Activated CD8-positive, alpha-beta memory T cell treated with anti-CD3 and anti-CD28 coated beads for 24 hours (primary cell): ENCODE data around the gene CRNKL1.

ENCODE experiments used
- DNase-seq: peaks from one replicate; pipeline ENCODE4 v3.0.0-alpha.2; 2020

Gene CRNKL1

GRCh38 chr20:20060234-20060998, 8.2 kb upstream of the CRNKL1 start:
- no peak for DNase-seq

DNA sequence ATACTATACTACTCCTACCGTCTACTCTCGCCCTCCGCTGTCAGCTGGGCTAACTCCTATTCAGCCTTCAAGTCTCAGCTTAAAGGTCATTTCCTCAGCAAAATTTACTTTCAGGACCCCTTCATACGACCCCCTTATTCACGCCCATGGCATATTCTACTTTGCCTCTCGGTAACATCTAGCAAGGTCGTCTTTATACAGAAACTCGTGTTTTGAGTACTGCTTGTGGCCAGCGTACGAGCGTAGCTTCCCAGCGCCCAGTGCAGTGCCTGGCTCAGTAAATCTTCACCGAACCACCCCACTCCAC, 546 bp downstream of the CRNKL1 start:
- DNase-seq = no peak

DNA sequence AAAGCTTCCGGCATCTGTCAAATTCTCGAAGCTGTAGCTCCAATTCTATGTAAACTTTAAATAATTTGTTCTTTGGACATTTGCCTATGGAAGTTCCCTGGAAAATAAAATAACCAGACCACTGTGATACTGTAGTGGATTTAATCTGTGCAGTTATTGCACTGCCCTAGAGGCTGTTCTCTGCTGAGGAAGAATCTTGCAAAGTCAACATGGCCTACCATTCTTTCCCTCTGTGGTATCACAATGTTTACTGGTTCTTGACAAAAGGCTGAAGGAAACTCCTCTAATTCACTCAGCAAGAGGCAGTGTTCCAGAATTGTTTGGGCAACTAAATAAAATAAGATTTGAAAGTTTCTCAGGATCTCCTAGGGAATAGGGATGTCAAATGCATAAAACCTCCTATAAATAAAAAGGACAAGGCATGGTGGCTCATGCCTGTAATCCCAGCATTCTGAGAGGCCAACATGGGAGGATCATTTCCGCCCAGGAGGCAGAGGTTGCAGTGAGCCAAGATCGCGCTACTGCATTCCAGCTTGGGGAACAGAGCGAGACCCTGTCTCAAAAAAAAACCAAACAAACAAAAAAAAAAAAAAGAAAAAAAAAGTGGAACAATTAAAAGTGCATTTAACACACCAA, 12.4 kb downstream of the CRNKL1 start:
- DNase-seq = no peak

- DNase-seq = no peak
These were observed 13.7 kb downstream of the CRNKL1 start for GRCh38 chr20:20038586-20038985.

- DNase-seq = no peak
These were observed 14.3 kb downstream of the CRNKL1 start for GRCh38 chr20:20037960-20038359.

DNA sequence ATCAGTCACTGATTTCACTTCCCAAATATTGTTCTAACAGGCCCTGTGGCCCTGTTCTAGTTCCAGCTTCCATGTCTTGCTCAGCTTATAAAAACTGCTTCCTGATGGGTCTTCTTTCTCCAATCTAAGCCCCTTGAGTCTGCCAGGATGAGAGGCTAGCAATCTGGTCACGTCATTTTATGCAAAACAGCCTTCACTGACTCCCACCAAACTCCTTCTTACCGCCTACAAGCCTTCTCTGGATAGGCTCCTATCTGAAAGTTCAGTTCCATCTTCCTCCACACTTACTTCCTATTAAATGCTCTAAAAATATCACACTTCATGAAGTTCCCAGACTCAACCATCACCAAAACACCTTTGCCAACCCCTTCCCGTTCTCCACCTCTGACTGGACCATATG, 15.5 kb downstream of the CRNKL1 start:
- no peak for DNase-seq

GRCh38 chr20:20034486-20034885, 17.8 kb downstream of the CRNKL1 start:
- no peak for DNase-seq

DNA sequence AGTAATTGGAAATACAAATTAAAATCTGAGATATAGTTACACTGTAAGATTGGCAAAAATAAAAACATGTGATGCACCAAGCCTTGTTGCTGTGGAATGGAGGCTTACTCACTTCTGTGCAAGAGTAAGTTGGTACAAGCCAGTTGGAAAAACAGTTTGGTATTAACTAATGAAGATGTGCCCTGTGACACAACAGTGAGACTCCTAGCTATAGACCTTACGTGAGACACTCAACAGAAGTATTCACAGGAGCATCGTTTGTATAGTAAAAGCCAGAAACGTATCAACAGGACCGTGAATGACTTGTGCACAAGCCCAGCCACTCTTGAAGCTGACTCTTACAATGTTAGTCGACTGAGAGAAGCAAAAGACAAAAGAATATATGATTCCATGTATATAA, 20.5 kb downstream of the CRNKL1 start:
- DNase-seq = no peak

DNA sequence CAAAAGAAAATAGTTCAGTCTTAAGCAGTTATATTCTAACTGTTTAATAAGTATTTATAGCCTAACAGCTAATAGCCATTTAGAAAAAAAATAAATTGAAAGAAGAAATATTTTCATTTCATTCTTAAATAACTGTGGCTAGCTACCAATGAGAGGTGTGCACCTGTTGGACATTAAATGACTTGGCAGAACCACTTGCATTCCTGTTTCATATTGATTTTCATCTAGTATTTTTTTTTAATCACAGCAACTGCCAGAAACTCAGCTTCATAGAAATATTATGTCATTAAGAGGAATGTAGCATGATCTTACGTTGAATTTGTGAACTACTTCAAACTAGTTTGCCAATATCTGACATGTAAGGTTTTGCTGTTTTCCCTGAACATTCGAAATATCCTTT, 25.0 kb downstream of the CRNKL1 start:
- DNase-seq = no peak

DNA sequence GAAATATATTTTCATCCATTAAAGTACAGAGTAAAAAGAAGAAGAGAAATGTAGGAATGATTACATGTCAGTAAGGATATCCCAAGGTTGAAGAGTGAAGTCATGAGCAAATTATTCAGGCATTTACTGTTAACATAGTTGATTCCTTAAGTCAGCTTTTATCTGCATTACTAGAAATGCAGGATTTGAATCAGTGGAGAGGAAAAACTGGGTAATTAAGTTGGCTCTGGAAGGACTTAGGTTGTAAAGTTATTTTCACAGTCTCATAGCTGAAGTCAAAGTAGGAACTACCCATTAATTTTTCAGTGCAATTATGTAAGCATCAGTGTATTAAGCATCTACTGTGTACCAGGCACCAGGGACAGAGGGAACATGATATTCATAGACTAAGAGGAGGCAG, 27.3 kb downstream of the CRNKL1 start:
- no peak for DNase-seq

GRCh38 chr20:20023395-20023794, 28.9 kb downstream of the CRNKL1 start:
- DNase-seq = no peak

- DNase-seq = no peak
These were observed 29.8 kb downstream of the CRNKL1 start for GRCh38 chr20:20022498-20022897.

DNA sequence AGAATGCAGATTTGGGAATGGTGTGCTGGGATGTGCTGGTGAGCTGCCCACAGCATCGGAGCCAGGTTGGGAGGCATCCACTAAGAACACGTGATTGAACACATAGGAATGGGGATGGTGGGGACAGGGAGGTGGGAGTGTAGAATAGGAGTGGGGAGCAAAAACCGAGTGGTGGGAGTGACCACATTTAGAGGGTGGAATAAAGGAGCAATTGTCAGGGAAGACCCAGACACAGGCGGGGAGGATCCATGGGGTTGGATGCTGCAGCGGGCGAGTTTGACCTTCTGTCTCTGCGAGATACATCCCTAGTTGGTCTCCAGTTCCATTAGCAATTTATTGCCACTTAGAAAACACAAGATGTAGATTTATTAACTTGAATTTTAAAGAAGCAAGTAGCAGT, 30.4 kb downstream of the CRNKL1 start:
- DNase-seq = no peak

DNA sequence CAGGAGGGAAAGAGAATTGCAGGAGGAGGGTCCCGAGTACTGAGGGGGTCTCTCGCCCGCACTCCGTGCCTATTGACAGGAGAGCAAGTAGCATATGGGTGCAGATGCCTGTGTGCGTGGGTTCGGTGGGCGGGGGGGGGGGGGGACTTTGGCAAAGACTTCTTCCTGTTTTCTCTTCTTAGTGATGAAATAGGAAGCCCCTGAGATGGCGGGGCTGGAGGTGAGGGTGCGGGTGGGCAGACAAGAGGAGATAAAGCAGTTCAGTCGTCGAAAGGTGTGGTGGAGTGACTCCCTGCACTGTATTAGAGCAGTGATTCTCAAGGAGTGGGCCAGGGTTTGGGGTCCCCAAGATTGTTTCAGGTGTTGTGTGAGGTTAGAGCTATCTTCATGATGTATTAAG, 31.4 kb downstream of the CRNKL1 start:
- DNase-seq = no peak

- no peak for DNase-seq
These were observed 33.1 kb downstream of the CRNKL1 start for GRCh38 chr20:20019123-20019522.

GRCh38 chr20:20018366-20018765, 33.9 kb downstream of the CRNKL1 start:
- no peak for DNase-seq

DNA sequence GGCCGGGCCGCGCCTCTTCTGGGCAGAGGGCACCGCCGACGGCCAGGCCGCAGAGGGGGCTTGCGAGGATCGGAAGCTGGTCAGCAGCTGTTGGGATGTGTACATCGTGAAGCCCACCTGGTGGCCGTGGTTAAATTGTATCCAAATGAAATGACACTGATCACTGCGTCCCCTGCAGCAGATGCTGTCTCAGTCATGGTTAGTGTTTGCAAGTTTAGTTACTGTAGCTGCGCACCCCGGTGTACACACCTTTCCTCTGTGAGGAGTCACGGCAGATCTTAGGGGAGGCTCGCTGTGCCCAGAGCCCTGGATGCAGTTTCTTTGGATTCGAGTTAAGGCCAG, 34.5 kb downstream of the CRNKL1 start:
- DNase-seq = no peak

GRCh38 chr20:20017001-20017843, 35.0 kb downstream of the CRNKL1 start, which contains the start of gene NAA20:
Gene NAA20, plus strand, starts transcription at chr20:20017362. Its CDS starts 35 bp downstream, at chr20:20017397.
- peak; percentile 94 for DNase-seq

DNA sequence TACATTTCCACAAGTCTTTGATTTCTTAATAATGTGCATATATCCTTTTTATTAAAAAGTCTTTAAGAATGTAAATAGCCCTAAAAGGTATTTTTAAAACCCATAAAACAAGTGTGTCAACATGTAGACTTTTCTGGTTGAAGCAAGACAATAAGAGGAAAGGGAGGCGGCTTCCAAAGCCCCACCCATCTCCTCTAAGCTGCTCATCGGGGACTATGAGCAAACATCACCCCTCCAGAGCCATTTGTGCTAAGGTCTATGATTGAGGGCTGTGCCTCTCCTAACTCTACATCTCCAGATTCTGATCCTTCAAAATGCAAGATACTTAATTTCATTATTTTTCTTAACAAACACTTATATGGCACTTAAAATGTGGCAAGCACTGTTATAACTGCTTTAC, 37.6 kb downstream of the CRNKL1 start:
- DNase-seq = no peak

GRCh38 chr20:20012541-20012940, 39.7 kb downstream of the CRNKL1 start:
- no peak for DNase-seq

DNA sequence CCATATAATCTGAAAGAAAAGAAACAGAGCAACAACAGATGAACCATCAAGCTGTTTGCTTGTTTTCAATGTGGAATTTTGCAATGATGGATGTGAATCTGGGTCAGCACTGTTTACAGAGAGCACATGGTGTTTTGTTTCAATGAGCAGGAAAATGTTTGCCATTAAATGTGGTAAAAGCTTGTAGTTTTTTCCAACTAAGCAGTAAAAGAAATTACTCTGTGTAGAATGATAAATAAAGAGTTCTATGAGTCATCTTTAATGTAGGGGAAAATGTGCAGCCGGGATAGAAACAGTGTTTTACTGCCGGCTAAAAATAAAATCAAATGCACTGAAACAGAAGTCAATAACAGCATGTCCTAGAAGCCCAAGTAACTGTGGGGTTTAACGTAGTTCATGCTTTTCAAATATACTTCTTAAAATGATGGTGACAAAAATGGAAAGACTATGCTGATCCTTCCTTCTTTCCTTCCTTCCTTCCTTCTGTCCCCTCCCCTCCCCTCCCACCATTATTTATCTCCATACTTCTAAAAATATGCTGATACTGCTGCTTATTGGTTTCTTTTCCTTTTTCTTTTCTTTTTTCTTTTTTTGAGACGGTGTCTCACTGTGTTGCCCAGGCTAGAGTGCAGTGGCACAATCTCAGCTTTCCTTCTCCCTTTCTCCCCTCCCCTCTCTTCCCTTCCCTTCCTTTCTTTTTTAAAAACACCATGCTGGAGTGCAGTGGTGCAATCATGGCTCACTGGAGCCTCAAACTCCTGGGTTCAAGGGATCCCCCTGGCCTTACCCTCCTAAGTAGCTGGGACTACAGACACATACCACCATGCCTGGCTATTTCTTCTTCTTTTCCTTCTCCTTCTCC, 41.4 kb downstream of the CRNKL1 start:
- no peak for DNase-seq

DNA sequence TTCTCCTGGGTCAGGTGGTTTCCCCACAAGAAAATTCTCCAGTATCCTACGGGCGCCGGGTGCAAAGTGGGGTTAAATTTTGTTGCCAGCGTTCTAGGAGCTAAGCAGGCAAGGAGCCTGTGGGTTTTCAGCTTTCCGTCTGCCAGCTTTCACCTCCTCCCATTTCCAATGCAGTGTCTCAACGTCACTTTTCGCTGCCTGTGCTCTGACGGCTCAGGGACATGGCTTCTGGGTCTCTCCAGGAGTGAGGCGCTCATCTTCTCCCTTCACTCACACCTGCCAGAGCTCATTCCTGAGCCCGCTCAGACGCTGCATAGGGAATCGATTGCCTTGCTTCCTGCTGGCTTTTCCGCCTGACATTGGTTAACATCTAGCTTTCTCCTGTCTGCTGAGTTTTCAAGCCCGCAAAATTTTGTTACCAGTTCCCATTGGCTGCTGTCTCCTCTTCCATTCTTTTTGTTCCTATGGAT, 42.4 kb downstream of the CRNKL1 start:
- DNase-seq = no peak

GRCh38 chr20:20005342-20005741, 46.9 kb downstream of the CRNKL1 start:
- no peak for DNase-seq
